ENCODE data around the gene SLC35F1. TPM values are rescaled to one million over a fixed set of nuclear protein-coding genes. Genes with fewer than 3 reads are reported as not detected.

The SLC35F1 gene
- total RNA-seq, 1 donor from 2014 or later = not detected

GRCh38 chr6:118101831-118102345 is 194.8 kb downstream of the SLC35F1 start:
- Histone ChIP-seq H3K27ac (no peak overlapping the region), H3K4me3 (no peak overlapping the region), H3K9me3 (no peaks in the 10 kb centered on the region), H3K27me3 (no peaks in the 10 kb centered on the region), H3K4me1 (no peaks in the 10 kb centered on the region), H3K36me3 (no peaks in the 10 kb centered on the region)
- intact Hi-C loops (cut with DNase I) = no loop called here
- no peak for TF ChIP-seq CTCF (IDR thresholded peaks at IDR 0.05)
- DNase-seq (ENCODE audit: low spot score in 2 of 2) = no peak

GRCh38 chr6:118102401-118102800 is 195.3 kb downstream of the SLC35F1 start:
- H3K27me3 ChIP-seq = no peaks in the 10 kb centered on the region
- intact Hi-C loops (cut with DNase I) = no loop called here
- no peak for DNase-seq (ENCODE audit: low spot score in 2 of 2)
- H3K4me1 ChIP-seq = no peaks in the 10 kb centered on the region
- no peak for TF ChIP-seq CTCF (IDR thresholded peaks at IDR 0.05)
- H3K9me3 ChIP-seq = no peaks in the 10 kb centered on the region
- no peaks in the 10 kb centered on the region for H3K36me3 ChIP-seq
- no peak overlapping the region for H3K27ac ChIP-seq
- no peak overlapping the region for H3K4me3 ChIP-seq

- intact Hi-C loops (cut with DNase I) = no loop called here
Observed at GRCh38 chr6:118103381-118104146, 196.5 kb downstream of the SLC35F1 start.

GRCh38 chr6:118122161-118122725 is 215.2 kb downstream of the SLC35F1 start:
- no peak for DNase-seq (ENCODE audit: low spot score in 2 of 2)
- Histone ChIP-seq H3K27ac (no peak overlapping the region), H3K27me3 (no peaks in the 10 kb centered on the region), H3K36me3 (no peaks in the 10 kb centered on the region), H3K4me1 (no peaks in the 10 kb centered on the region), H3K4me3 (no peak overlapping the region), H3K9me3 (no peaks in the 10 kb centered on the region)
- intact Hi-C loops (cut with DNase I) = no loop called here
- TF ChIP-seq CTCF (IDR thresholded peaks at IDR 0.05) = no peak

More at GRCh38 chr6:118103381-118104146, 196.5 kb downstream of the SLC35F1 start:
- Histone ChIP-seq H3K4me1 (no peaks in the 10 kb centered on the region), H3K36me3 (no peaks in the 10 kb centered on the region), H3K4me3 (no peak overlapping the region), H3K27ac (no peak overlapping the region), H3K27me3 (no peaks in the 10 kb centered on the region), H3K9me3 (no peaks in the 10 kb centered on the region)
- TF ChIP-seq CTCF (IDR thresholded peaks at IDR 0.05) = no peak
- DNase-seq (ENCODE audit: low spot score in 2 of 2) = no peak

GRCh38 chr6:118122801-118123200 is 215.7 kb downstream of the SLC35F1 start:
- H3K4me1 ChIP-seq = no peaks in the 10 kb centered on the region
- no peaks in the 10 kb centered on the region for H3K27me3 ChIP-seq
- no peak for TF ChIP-seq CTCF (IDR thresholded peaks at IDR 0.05)
- H3K27ac ChIP-seq = no peak overlapping the region
- DNase-seq (ENCODE audit: low spot score in 2 of 2) = no peak
- intact Hi-C loops (cut with DNase I) = no loop called here
- no peaks in the 10 kb centered on the region for H3K9me3 ChIP-seq
- H3K4me3 ChIP-seq = no peak overlapping the region
- no peaks in the 10 kb centered on the region for H3K36me3 ChIP-seq
